ENCODE measurements around the gene CD24.

Gene CD24

DNA sequence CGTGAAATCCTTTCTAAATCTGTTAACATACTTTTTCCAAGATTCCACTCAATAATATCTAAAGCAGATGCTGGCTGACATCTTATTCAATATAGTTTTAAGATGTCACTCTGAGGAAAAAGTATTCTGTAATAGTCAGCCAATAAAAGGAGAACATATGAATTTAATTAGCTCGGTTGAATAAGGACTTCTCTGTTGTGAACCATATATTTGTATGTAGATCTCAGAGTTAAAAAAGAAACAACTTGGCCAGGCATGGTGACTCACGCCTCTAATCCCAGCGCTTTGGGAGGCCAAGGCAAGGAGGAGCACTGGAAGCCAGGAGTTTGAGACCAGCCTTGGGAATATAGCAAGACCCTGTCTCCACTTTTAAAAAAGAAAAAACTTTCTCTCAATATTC lies 7.4 kb upstream of the CD24 start:
- H3K27me3 ChIP-seq (ENCODE audit: control insufficient read depth in 1 of 2, insufficient read depth in 2 of 2, low read length in 2 of 2), result peaks cover 3 to 7% of the 10 kb centered on the region in 2 donors
- no peaks in the 10 kb centered on the region for H3K36me3 ChIP-seq (ENCODE audit: control insufficient read depth in 2 of 2, insufficient read depth in 2 of 2, low read length in 2 of 2)
- no peaks in the 10 kb centered on the region for H3K9me3 ChIP-seq (ENCODE audit: control insufficient read depth in 2 of 2, low read length in 2 of 2)

DNA sequence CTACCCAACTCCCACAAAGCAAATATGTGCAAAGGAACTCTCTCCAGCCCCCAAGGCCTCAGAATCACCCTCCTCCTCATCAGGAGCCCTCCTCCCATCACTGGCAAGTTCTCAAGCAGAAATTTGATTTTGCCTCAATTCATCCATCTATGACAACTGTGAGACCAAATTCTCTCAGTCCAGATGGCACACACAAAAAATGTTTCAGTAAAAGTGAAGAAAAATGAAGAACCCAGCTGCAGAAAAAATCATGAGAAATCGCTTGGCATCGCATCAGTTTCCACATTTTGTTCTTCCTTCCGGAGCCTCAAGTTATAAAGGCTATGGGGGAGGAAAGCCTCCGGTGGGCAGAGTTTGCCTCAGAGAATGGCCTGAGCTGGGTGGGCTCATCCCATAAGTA lies 6.4 kb upstream of the CD24 start:
- H3K9ac ChIP-seq (ENCODE audit: low read length in 2 of 2), result no peak overlapping the region
- H3K27ac ChIP-seq (ENCODE audit: low read length), result no peak overlapping the region
- peaks cover 2% of the 10 kb centered on the region for H3K4me1 ChIP-seq (ENCODE audit: control insufficient read depth, insufficient read depth, low read length)
- H3K4me3 ChIP-seq (ENCODE audit: low read length in 2 of 2), result no peak overlapping the region
- no peaks in the 10 kb centered on the region for H3K9me3 ChIP-seq (ENCODE audit: control insufficient read depth in 2 of 2, low read length in 2 of 2)
- peaks cover 7 to 9% of the 10 kb centered on the region in 2 donors for H3K27me3 ChIP-seq (ENCODE audit: control insufficient read depth in 1 of 2, insufficient read depth in 2 of 2, low read length in 2 of 2)
- H3K36me3 ChIP-seq (ENCODE audit: control insufficient read depth in 2 of 2, insufficient read depth in 2 of 2, low read length in 2 of 2), result no peaks in the 10 kb centered on the region

More for the DNA sequence above, 7.4 kb upstream of the CD24 start:
- H3K27ac ChIP-seq (ENCODE audit: low read length), result no peak overlapping the region
- no peak overlapping the region for H3K9ac ChIP-seq (ENCODE audit: low read length in 2 of 2)
- H3K4me1 ChIP-seq (ENCODE audit: control insufficient read depth, insufficient read depth, low read length), result peaks cover 2% of the 10 kb centered on the region
- no peak overlapping the region for H3K4me3 ChIP-seq (ENCODE audit: low read length in 2 of 2)

DNA sequence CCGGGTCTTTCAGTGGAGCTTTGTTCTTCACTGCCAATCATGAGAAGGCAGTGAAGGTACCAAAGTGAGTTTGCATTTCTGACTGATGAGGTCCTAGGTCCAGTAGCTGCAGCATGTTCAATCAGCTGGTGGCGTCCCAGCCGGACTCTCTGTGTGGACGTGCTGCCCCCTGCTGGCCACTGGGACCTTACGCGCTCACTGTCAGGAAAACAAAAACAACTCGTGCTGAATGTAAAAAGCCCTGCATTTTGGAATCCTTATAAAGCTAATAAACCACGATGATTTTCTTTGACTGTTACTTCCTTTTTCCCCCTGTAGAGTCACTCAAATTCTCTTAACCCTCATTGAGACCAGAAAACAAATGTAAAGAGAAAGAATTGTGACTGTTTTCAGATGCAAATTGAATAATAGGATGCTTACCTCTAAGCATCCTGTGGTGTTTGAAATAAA lies 4.9 kb upstream of the CD24 start:
- no peak overlapping the region for H3K27ac ChIP-seq (ENCODE audit: low read length)
- H3K4me3 ChIP-seq (ENCODE audit: low read length in 2 of 2), result no peak overlapping the region
- H3K9me3 ChIP-seq (ENCODE audit: control insufficient read depth in 2 of 2, low read length in 2 of 2), result no peaks in the 10 kb centered on the region
- no peak overlapping the region for H3K9ac ChIP-seq (ENCODE audit: low read length in 2 of 2)
- H3K36me3 ChIP-seq (ENCODE audit: control insufficient read depth in 2 of 2, insufficient read depth in 2 of 2, low read length in 2 of 2), result no peaks in the 10 kb centered on the region
- H3K27me3 ChIP-seq (ENCODE audit: control insufficient read depth in 1 of 2, insufficient read depth in 2 of 2, low read length in 2 of 2), result peaks cover 7 to 18% of the 10 kb centered on the region in 2 donors
- H3K4me1 ChIP-seq (ENCODE audit: control insufficient read depth, insufficient read depth, low read length), result peaks cover 3% of the 10 kb centered on the region

DNA sequence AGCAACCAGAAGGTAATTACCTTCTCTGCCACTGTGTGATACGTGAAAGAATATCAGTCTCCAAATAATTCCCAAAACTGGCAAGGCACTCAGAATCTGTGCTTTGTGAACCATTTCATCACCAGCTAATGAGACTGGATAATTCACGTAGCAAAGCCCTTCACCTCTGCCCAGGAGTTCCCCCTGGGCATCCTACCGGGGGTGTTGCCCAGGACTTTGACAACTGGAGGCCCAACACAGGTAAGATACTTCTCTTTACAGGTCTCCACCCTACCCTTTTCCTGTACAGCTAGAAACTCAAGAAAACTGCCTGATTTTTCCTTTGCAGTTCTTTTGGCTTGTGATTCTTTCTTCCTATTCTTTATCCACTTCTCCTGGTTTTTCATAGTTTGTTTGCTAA lies 2.7 kb upstream of the CD24 start:
- H3K4me1 ChIP-seq (ENCODE audit: control insufficient read depth, insufficient read depth, low read length), result peaks cover 13% of the 10 kb centered on the region
- peaks cover 20 to 40% of the 10 kb centered on the region in 2 donors for H3K27me3 ChIP-seq (ENCODE audit: control insufficient read depth in 1 of 2, insufficient read depth in 2 of 2, low read length in 2 of 2)
- H3K9ac ChIP-seq (ENCODE audit: low read length in 2 of 2), result no peak overlapping the region
- no peak overlapping the region for H3K27ac ChIP-seq (ENCODE audit: low read length)
- no peak overlapping the region for H3K4me3 ChIP-seq (ENCODE audit: low read length in 2 of 2)
- H3K9me3 ChIP-seq (ENCODE audit: control insufficient read depth in 2 of 2, low read length in 2 of 2), result no peaks in the 10 kb centered on the region
- no peaks in the 10 kb centered on the region for H3K36me3 ChIP-seq (ENCODE audit: control insufficient read depth in 2 of 2, insufficient read depth in 2 of 2, low read length in 2 of 2)

DNA sequence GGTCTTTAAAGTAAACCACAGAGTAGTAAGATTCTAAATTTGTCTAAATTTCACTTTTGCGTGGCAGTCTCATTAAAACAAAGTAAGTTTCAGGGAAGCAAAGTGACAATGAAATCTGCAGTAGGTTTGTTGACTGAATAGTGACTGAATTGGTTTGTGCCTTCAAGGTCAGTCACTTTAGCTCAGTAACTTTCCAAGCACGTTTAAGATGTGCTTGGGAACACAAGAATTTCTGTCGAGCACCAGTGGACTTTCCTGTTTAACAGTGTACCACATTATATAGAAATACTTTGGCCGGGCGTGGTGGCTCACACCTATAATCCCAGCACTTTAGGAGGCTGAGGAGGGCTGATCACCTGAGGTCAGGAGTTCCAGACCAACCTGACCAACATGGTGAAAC lies 1.7 kb upstream of the CD24 start:
- H3K4me1 ChIP-seq (ENCODE audit: control insufficient read depth, insufficient read depth, low read length), result peaks cover 13% of the 10 kb centered on the region
- no peak overlapping the region for H3K27ac ChIP-seq (ENCODE audit: low read length)
- no peak overlapping the region for H3K4me3 ChIP-seq (ENCODE audit: low read length in 2 of 2)
- H3K9me3 ChIP-seq (ENCODE audit: control insufficient read depth in 2 of 2, low read length in 2 of 2), result no peaks in the 10 kb centered on the region
- no peak overlapping the region for H3K9ac ChIP-seq (ENCODE audit: low read length in 2 of 2)
- no peaks in the 10 kb centered on the region for H3K36me3 ChIP-seq (ENCODE audit: control insufficient read depth in 2 of 2, insufficient read depth in 2 of 2, low read length in 2 of 2)
- peaks cover 23 to 45% of the 10 kb centered on the region in 2 donors for H3K27me3 ChIP-seq (ENCODE audit: control insufficient read depth in 1 of 2, insufficient read depth in 2 of 2, low read length in 2 of 2)

DNA sequence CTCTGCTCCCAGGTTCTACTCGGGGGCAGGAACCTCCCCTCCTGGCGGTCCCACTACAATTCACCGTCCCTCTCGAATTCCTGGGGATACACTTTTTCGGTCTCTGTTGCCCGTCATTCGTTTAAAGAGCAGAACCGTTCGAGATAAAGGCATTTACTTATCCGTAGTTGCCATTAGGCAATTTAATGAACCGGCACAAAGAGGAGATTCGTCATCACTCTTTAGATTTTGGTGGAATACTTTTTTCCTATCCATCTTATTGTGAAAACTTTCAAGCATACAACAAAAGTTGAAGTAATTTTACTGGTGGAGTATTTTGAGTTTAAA lies 1.2 kb upstream of the CD24 start:
- H3K9ac ChIP-seq (ENCODE audit: low read length in 2 of 2), result no peak overlapping the region
- peaks cover 21 to 42% of the 10 kb centered on the region in 2 donors for H3K27me3 ChIP-seq (ENCODE audit: control insufficient read depth in 1 of 2, insufficient read depth in 2 of 2, low read length in 2 of 2)
- no peaks in the 10 kb centered on the region for H3K36me3 ChIP-seq (ENCODE audit: control insufficient read depth in 2 of 2, insufficient read depth in 2 of 2, low read length in 2 of 2)
- peak overlapping the region in 1 of 2 donors; percentile 61 for H3K4me3 ChIP-seq (ENCODE audit: low read length in 2 of 2)
- no peaks in the 10 kb centered on the region for H3K9me3 ChIP-seq (ENCODE audit: control insufficient read depth in 2 of 2, low read length in 2 of 2)
- H3K27ac ChIP-seq (ENCODE audit: low read length), result no peak overlapping the region
- peaks cover 13% of the 10 kb centered on the region for H3K4me1 ChIP-seq (ENCODE audit: control insufficient read depth, insufficient read depth, low read length)

DNA sequence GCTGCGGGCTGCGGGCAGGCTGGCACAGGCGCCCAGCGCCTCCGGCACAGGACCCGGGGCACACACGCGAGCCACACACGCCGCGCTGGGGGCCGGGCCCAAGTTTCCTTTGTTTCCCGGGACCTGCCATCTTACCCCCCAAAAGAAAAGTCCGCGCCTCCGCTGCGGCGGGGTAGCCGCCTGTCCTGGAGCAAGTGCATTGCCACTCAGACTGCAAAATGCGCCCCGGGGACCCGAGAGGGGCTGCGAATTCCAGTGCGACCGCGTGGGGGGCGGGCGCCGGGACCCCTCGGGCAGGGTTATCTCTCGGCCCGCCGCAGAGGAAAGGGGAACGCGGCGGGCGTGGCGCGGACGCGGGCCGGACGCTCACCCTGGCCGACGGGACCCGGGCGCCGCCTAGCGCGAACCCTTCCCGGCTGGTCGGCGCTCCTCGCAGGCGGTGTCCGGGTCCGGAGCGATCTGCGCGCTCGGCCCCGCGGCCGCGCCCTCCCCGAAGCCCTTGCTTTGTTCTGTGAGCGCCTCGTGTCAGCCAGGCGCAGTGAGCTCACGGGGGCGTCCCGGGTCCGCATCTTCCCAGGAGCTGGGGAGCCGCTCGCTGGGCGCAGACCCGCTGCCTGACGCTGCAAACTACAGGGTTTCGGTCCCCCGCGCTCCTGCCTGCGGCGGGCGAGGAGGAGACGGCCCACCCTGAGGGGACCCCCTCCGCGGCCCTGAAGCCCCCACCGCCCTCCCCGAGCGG lies 639 bp upstream of the CD24 start:
- H3K9me3 ChIP-seq (ENCODE audit: control insufficient read depth in 2 of 2, low read length in 2 of 2), result no peaks in the 10 kb centered on the region
- peaks cover 13% of the 10 kb centered on the region for H3K4me1 ChIP-seq (ENCODE audit: control insufficient read depth, insufficient read depth, low read length)
- no peak overlapping the region for H3K27ac ChIP-seq (ENCODE audit: low read length)
- peaks cover 21 to 42% of the 10 kb centered on the region in 2 donors for H3K27me3 ChIP-seq (ENCODE audit: control insufficient read depth in 1 of 2, insufficient read depth in 2 of 2, low read length in 2 of 2)
- no peak overlapping the region for H3K9ac ChIP-seq (ENCODE audit: low read length in 2 of 2)
- no peaks in the 10 kb centered on the region for H3K36me3 ChIP-seq (ENCODE audit: control insufficient read depth in 2 of 2, insufficient read depth in 2 of 2, low read length in 2 of 2)
- peak overlapping the region; percentile 49 to 61 for H3K4me3 ChIP-seq (ENCODE audit: low read length in 2 of 2)

DNA sequence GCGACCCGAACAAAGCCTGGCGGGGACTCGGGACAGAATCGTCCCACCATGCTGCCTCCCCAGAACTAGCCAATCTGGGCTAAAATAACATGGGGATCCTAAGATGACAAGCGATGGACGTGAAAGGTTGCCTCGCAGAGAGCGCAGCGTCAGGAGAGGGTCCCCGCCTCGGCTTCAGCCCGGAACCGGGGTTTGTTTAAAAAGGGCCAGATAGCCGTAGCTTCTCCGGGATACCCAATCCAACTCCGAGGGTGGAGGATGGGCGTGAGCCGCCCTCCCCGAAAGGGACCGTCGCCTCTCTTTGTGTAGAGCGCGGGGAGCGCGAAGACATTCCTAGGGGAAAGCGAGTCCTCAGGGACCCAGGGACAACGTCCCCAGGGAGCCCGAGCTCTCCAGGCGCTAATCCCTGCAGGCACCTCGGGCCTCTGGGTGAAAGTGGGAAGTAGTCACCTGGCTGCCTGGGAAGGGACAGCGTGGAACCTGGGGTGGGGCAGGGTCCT lies 643 bp downstream of the CD24 start:
- Histone ChIP-seq H3K9ac (ENCODE audit: low read length in 2 of 2) (no peak overlapping the region), H3K9me3 (ENCODE audit: control insufficient read depth in 2 of 2, low read length in 2 of 2) (no peaks in the 10 kb centered on the region)

DNA sequence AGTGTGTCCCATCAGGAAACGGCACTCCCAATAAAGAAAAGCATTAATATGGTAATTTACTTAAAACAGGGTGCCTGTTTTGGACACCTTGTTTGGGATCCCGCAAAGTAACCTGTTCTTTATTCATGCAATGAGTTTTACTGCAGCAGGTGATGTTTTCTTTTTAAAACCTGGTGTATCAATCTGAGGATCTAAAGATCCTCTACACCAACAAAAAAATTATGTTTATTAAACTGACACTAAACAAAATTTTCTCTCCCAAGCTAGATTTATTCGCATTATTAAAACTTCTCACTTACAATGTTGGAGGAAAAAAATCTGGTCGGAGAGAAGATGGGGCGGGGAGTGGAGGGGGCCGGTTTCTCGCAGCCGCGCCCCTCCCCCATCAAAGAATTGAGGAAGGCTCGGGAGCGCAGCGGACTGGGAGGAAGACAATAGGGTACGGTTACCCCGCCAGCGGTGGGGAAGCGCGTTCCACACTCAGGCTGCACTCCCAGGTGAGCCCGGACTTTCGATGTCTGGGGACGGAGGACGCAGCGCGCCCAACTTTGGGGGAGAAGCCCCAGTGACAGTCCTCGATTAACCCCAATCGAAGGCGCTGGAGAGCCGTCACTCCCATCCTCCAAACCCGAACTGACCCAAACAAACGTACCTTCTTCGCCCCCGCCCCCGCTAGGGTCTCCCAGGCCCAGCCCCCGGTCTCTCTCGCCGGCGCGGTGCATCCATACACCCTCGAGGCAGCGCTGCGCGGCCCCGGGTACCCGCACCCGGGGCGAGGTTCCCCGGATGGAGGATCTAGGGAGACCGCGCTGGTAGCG lies 1.3 kb downstream of the CD24 start:
- Histone ChIP-seq H3K27me3 (ENCODE audit: control insufficient read depth in 1 of 2, insufficient read depth in 2 of 2, low read length in 2 of 2) (peaks cover 21 to 42% of the 10 kb centered on the region in 2 donors), H3K4me1 (ENCODE audit: control insufficient read depth, insufficient read depth, low read length) (peaks cover 11% of the 10 kb centered on the region), H3K9me3 (ENCODE audit: control insufficient read depth in 2 of 2, low read length in 2 of 2) (no peaks in the 10 kb centered on the region), H3K27ac (ENCODE audit: low read length) (no peak overlapping the region), H3K36me3 (ENCODE audit: control insufficient read depth in 2 of 2, insufficient read depth in 2 of 2, low read length in 2 of 2) (no peaks in the 10 kb centered on the region), H3K9ac (ENCODE audit: low read length in 2 of 2) (no peak overlapping the region), H3K4me3 (ENCODE audit: low read length in 2 of 2) (peak overlapping the region in 1 of 2 donors; percentile 58)

More for the DNA sequence above, 643 bp downstream of the CD24 start:
- Histone ChIP-seq H3K27ac (ENCODE audit: low read length) (no peak overlapping the region), H3K4me1 (ENCODE audit: control insufficient read depth, insufficient read depth, low read length) (peaks cover 11% of the 10 kb centered on the region), H3K36me3 (ENCODE audit: control insufficient read depth in 2 of 2, insufficient read depth in 2 of 2, low read length in 2 of 2) (no peaks in the 10 kb centered on the region), H3K27me3 (ENCODE audit: control insufficient read depth in 1 of 2, insufficient read depth in 2 of 2, low read length in 2 of 2) (peaks cover 21 to 42% of the 10 kb centered on the region in 2 donors), H3K4me3 (ENCODE audit: low read length in 2 of 2) (peak overlapping the region in 1 of 2 donors; percentile 58)

DNA sequence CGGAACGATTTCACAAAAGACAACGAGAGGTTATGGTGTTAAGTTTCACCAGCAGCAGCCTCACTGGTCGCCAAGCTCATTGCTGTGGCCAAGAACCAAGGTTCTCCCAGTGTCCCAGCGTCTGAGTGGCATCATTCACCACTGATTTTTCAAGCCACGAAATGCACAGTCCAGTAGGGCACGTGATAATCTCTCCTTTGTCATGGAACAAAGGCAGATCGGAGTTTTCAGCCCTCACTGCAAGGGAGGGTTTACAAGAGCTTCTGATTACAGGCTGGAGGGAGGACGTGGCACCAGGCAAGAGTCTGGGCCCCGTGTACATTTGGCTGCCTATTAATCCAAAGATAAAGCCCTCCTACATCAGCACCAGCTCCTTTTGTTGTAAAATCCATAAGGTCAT lies 2.0 kb downstream of the CD24 start:
- Histone ChIP-seq H3K27ac (ENCODE audit: low read length) (no peak overlapping the region), H3K4me3 (ENCODE audit: low read length in 2 of 2) (no peak overlapping the region), H3K27me3 (ENCODE audit: control insufficient read depth in 1 of 2, insufficient read depth in 2 of 2, low read length in 2 of 2) (peaks cover 21 to 42% of the 10 kb centered on the region in 2 donors), H3K4me1 (ENCODE audit: control insufficient read depth, insufficient read depth, low read length) (peaks cover 11% of the 10 kb centered on the region), H3K9ac (ENCODE audit: low read length in 2 of 2) (no peak overlapping the region), H3K9me3 (ENCODE audit: control insufficient read depth in 2 of 2, low read length in 2 of 2) (no peaks in the 10 kb centered on the region), H3K36me3 (ENCODE audit: control insufficient read depth in 2 of 2, insufficient read depth in 2 of 2, low read length in 2 of 2) (no peaks in the 10 kb centered on the region)

Data from stomach smooth muscle (tissue), 2 donors.